Hematopoietic multipotent progenitor cell treated with erythropoietin and hydrocortisone succinate and interleukin-3 and kit ligand, for 8 days (in vitro differentiated cells): ENCODE data around the gene TNS1.

Experiments
- DNase-seq: peaks from one replicate; pipeline ENCODE4 v3.0.0-alpha.2; 2015

Gene TNS1

GRCh38 chr2:217941339-217941738 is 61.5 kb downstream of the TNS1 start:
- no peak for DNase-seq

GRCh38 chr2:217940261-217941220 is 62.3 kb downstream of the TNS1 start:
- no peak for DNase-seq

- no peak for DNase-seq
These were observed 63.1 kb downstream of the TNS1 start for GRCh38 chr2:217939629-217940245.

- DNase-seq = no peak
These were observed 63.6 kb downstream of the TNS1 start for GRCh38 chr2:217939220-217939619.

DNA sequence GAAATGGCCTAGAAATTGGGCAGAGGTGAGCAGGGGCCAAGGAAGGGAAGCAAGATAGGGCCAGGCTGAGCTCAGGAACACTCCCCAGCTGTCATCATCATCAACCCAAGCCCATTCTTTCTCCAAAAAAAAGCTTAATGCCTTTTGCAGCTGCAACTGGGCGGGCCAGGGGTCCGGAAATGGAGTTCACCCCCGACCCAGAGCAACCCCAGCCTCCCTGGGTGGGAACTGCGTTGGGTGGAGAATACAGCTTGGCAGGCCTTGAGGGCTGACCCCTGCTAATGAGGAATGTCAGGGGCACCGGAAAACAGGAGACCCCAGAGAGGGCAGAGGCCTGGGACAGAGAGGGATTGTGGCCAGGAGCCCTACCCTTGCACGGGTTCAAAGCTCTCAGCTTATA is 64.8 kb downstream of the TNS1 start:
- DNase-seq = no peak

DNA sequence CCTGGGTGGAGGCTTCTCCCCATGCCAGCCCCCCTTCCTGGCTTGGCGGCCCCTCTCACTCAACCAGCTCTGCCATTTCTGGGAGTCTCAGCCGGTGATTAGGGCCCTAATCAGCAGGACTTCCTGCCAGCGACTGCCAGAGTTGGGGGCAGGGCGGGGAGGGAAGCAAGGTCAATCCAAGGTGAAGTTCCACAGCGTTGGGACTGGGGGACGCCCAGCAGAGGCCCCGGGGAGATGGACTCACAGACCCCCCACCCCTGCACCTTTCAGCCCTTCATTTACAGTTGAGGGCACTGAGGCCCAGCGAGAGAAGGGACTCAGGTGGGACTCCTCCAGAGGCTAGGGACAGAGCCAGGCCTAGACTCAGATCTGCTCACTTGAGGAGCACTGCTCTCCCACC is 65.3 kb downstream of the TNS1 start:
- DNase-seq = peak; percentile 9

- DNase-seq = no peak
These were observed 65.8 kb downstream of the TNS1 start for GRCh38 chr2:217936952-217937351.

DNA sequence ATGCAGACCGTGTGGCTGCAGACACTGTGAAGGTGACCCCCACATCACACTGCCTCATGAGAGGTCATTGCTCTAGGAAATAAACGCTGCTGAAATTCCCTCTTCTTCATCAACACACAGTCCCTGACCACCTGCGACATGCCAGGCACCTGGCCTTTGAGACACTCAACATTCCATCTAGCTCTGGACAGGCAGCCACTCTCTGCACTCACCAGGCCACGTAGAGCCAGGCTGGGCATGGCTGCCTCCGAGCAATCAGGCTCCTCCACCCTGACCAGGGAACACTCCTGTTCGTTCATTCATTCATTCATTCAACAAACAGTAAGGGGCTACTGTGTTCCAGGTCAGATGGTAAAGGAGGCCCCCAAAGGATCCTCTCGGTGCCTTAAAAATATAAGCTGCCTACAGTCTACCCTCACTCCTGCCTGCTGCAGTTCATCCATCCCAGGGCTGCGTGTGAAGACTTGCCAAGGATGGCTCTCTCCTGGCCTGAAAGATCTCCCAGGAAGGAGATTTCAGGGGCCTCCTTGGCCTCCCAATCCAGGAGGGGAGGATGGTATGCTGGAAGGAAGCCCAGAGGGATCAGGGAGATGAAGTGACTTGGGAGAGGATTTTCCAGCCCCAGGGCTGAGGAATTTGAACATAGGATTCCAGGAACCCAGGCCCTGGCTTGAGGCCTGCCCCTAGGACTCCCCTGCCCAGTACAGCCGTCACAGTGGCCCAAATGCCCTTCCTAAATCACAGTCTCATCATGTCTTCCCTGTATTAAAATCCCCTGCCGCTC is 66.7 kb downstream of the TNS1 start:
- DNase-seq = no peak

- no peak for DNase-seq
These were observed 67.4 kb downstream of the TNS1 start for GRCh38 chr2:217935235-217935879.

GRCh38 chr2:217934321-217935131 is 68.3 kb downstream of the TNS1 start:
- peak; percentile 15 for DNase-seq

GRCh38 chr2:217933617-217933993 is 69.2 kb downstream of the TNS1 start:
- DNase-seq = no peak

DNA sequence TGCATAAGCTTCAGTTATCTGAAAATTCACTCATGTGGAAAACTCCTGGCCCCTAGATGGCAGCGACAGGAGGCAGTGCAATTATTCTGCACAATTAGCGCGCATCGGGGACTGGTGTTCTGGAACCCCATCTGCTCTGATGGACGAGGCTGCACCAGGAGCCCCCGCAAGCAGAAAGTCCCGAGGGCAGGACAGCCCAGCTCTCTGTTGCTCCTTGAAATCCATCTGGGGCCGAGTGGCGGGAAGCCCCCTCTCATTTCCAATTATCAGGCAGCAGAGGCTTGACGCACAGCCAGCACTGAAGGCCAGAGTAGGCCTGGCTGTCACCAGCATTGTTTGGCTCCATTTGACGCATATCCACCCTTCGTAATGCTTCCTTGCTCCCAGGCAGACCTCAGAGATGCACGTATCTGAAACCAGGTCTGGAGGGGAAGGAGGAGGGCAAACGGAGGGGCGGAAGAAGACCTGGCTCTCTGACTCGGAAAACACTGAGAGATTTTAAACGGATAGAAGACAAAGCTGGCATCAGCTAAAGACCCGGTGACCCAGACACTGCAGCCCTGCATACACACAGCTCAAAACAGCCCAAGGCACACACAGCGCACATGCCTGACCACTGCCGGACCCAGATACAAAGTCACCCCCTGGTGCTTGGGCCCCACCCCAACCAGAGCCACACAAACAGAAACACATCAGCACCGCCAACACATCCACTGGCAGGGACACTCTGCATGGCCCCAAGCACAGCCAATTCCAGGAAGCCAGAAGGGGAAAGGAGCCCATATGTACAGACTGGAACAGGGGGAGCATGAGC is 69.8 kb downstream of the TNS1 start:
- DNase-seq = no peak

GRCh38 chr2:217931846-217932560 is 70.8 kb downstream of the TNS1 start:
- DNase-seq = no peak

DNA sequence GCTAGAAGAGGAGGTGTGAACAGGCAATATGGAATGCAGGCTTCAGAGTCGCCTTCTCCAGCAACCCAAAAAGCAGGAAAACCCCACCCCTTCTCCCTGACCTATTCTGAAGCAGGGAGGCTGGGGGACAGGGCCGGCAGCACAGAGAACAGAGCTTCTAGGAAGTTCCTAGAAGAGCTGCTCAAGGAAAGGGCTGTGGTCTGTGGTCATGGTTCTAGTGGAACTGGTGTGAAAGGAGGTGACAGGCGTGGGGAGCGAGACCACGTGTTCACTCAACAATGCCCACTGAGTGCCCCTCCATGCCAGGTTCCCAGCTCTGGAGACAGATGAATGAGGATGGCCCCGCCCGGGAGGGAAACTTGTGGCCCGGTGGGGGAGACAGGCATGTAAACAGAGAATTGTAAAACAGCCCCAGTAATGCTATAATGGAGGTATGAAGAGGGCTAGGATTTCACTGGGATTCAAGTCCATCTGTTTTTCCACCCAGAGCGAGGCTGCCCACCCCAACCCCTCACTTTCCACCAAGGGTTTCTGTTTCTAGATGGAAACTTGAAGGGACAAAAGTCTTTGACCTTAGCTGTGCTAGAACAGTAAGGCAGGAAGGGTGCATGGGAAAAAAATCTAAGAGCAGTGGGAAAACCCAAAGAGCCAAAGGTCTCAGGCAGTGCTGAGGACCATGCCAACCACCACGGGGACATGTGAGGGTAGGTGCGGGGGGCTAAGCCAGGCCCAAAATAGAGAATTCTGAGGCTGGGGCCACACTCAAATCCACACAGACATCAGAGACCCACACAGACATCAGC is 71.8 kb downstream of the TNS1 start:
- DNase-seq = peak; percentile 12

- no peak for DNase-seq
These were observed 72.8 kb downstream of the TNS1 start for GRCh38 chr2:217929757-217930707.

DNA sequence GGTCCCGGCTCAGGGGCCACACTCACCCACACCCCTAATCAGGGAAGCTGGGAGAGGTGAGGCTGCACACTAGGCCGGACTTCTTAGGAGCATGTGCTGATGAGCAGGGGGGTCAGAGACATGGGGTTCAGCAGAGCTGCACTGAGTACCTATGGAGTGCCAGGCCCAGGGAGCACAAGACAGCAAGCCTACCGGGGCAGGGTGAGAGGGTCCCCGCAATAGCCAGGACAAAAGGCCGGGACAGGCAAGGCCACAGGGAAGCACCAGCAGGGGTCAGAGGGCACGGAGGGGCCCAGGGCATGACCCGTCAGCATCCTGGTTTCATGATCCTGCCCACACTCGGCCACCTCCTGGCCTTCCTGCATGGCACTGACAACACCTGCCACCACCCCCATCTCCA is 73.5 kb downstream of the TNS1 start:
- DNase-seq = no peak

DNA sequence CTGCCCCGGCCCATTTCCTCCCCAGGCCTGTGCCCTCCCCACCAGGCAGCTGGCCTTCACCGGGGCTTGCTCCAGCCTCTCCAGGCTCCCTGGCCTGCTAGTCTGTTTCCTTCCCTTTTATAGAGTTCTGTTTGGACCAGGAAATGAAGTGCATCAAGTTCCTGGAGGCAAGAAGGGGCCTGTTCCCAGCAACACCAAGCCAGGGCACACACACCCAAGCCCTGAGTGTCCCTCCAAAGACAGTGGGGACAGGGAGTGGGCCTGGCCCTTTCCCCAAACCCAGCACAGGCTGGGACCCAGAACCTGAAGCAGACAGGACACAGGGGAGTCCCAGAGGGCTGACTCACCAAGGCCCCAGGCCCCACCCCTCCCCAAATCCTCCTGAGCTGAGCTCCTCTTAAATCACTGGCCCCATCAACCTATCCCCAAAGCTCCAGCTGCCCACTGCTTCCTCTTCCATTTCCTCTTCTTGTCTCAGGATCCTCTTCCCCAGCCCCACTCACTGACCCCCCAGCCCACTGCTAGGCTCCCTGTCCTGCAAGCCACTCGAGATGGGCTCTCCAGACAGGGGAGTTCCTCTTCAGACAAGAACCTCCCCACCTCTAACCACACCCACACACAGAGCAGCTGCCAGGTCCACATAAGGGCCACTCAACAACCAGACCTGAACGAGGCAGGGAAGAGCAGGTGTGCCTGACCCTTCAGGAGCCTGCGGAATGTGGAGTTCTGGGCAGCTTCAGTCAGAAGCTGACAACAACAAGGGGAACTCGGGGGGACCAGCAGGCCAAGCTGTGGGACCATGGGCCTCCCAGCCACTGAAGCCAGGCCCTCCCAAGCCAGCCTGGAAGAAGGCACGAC is 74.2 kb downstream of the TNS1 start:
- no peak for DNase-seq
